ENCODE measurements around the gene MCM7. TPM values are rescaled to one million over a fixed set of nuclear protein-coding genes. Genes with fewer than 3 reads are reported as not detected.

The MCM7 gene
- total and polyA plus RNA-seq, 2 of the 13 experiments (the other 11 are each of a cell fraction or from before 2014, with no cell fraction given): 84.5 to 214 TPM

DNA sequence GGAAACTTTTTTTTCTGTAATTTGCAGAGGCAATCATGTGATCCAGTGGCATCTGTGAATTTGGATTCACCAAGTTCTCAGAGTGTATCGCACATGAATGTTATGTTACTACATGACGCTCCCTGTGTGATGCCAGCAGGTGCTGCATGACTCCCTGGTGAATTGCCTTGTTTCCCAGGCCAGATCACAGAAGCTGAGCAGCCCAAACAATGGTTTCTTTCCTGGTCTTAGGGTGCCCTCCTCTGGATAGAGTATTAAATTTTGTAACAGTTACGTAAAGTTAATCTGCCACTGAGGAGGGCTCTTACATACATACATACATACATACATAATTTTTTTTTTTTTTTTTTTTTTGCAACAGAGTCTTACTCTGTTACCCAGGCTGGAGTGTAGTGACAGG lies 48.0 kb downstream of the MCM7 start (continued):
- TF ChIP-seq RBFOX2 (IDR thresholded peaks at IDR 0.05; ENCODE audit: low read depth, low read length) (0 out of 2 replicates have a peak, but pooled peaks have one; percentile 24), TEAD3 (CRISPR knock-in tag; optimal IDR thresholded peaks at IDR 0.05; ENCODE audit: borderline replicate concordance) (peak; percentile 19), ZBTB7A (CRISPR knock-in tag; IDR thresholded peaks at IDR 0.05) (no peak), CEBPG (CRISPR knock-in tag; IDR thresholded peaks at IDR 0.05) (peak; percentile 62), STAG1 (CRISPR knock-in tag; IDR thresholded peaks at IDR 0.05) (peak; percentile 93)

GRCh38 chr7:100051611-100052010 lies 49.6 kb downstream of the MCM7 start:
- FAIRE-seq: no peak
- no peak for TF ChIP-seq RNF2 (conservative IDR thresholded peaks at IDR 0.05; ENCODE audit: low read depth)
- no peak for TF ChIP-seq BRCA1 (CRISPR knock-in tag; IDR thresholded peaks at IDR 0.05)
- TF ChIP-seq TBX2 (CRISPR knock-in tag; IDR thresholded peaks at IDR 0.05; ENCODE audit: borderline replicate concordance): no peak
- CTCF ChIA-PET (ENCODE audit: low intra/inter-chr PET ratio, low total read pairs): interaction anchor here (3.3 kb wide), 1 partner anchor 57 kb away, joined by 33 read pairs; no protein-coding TSS in a partner anchor
- Histone ChIP-seq H4K20me1 (ENCODE audit: insufficient read depth, low read length) (no peaks in the 10 kb centered on the region), H3K9me3 (ENCODE audit: low read length) (no peaks in the 10 kb centered on the region), H3K36me3 (replicated peaks in 1 of 2; ENCODE audit: control insufficient read depth in 1 of 2, insufficient read depth in 2 of 2, low read length in 2 of 2) (peaks cover 0 to under 1% of the 10 kb centered on the region in 2 experiments; a peak in 1 of 5 replicates), H3K27me3 (ENCODE audit: control insufficient read depth in 1 of 2, insufficient read depth in 2 of 2, low read length in 2 of 2) (no peaks in the 10 kb centered on the region), H2AFZ (ENCODE audit: low read length) (no peak overlapping the region), H3K4me2 (ENCODE audit: low read depth, low read length) (peak overlapping the region; percentile 23), H3K79me2 (ENCODE audit: insufficient read depth, low read length) (peaks cover 6% of the 10 kb centered on the region), H3K9ac (ENCODE audit: insufficient read depth, low read depth, low read length) (no peak overlapping the region), H3K4me1 (ENCODE audit: insufficient read depth, low read length) (peaks cover 29% of the 10 kb centered on the region), H3K4me3 (replicated peaks in 1 of 3; ENCODE audit: insufficient read depth in 1 of 3, low read depth in 2 of 3, low read length in 3 of 3) (no peak overlapping the region), H3K27ac (ENCODE audit: extremely low read length, insufficient read depth, low read length) (no peak overlapping the region)
- 82% methylated on average over 3 of the region's 3 CpGs for WGBS (ENCODE audit: low lambda C conversion rate)
- intact Hi-C loops (cut with micrococcal nuclease; ENCODE audit: unreplicated experiment) (loop anchor here (2.0 to 5.0 kb wide), 2 partner anchors 74 to 139 kb away; partner anchors contain the start of gene AZGP1), in situ Hi-C loops (cut with HindIII; ENCODE audit: extremely low pct_ligation_motif_present, low pct_unique_long_range_greater_than_20kb) (loop anchor here (5.0 to 10.0 kb wide), 2 partner anchors 59 to 137 kb away; partner anchors contain the start of gene TRIM4)
- POLR2A ChIA-PET: interaction anchor here (0.9 to 1.0 kb wide), 2 partner anchors 36 to 54 kb away, joined by 4 read pairs; partner anchors contain the start of gene ZKSCAN1
- ATAC-seq: no peak
- BruUV-seq (replicated peaks): no TSS peak
- peak; percentile 39 for DNase-seq (ENCODE audit: low spot score)

Data from HepG2 (cell line).